IPS-11a (cell line): ENCODE results near the gene NPR2.
A peak's percentile ranks its signal among the peaks of the same experiment; 100 is the strongest.

Experiments used
- H3K4me3 ChIP-seq: one replicate; pipeline ENCODE4 v1.5.1; 2013; ENCODE audit warnings: low read depth, low read length, control low read depth

NPR2 gene

GRCh38 chr9:35763181-35763580, 28.2 kb upstream of the NPR2 start:
- no peak overlapping the region for H3K4me3 ChIP-seq

GRCh38 chr9:35763803-35764202, 27.6 kb upstream of the NPR2 start:
- H3K4me3 ChIP-seq, result no peak overlapping the region

- H3K4me3 ChIP-seq, result no peak overlapping the region
These were observed 24.4 kb upstream of the NPR2 start for GRCh38 chr9:35766997-35767396.

- H3K4me3 ChIP-seq, result no peak overlapping the region
These were observed 23.9 kb upstream of the NPR2 start for GRCh38 chr9:35767458-35767857.

- H3K4me3 ChIP-seq, result no peak overlapping the region
These were observed 21.6 kb upstream of the NPR2 start for GRCh38 chr9:35769763-35770162.

GRCh38 chr9:35771075-35771433, 20.3 kb upstream of the NPR2 start:
- H3K4me3 ChIP-seq, result no peak overlapping the region

GRCh38 chr9:35771534-35771933, 19.9 kb upstream of the NPR2 start:
- H3K4me3 ChIP-seq, result no peak overlapping the region

- H3K4me3 ChIP-seq, result no peak overlapping the region
These were observed 19.4 kb upstream of the NPR2 start for GRCh38 chr9:35771943-35772342.

- H3K4me3 ChIP-seq, result no peak overlapping the region
These were observed 16.3 kb upstream of the NPR2 start for GRCh38 chr9:35774907-35775635.

GRCh38 chr9:35776018-35776417, 15.4 kb upstream of the NPR2 start:
- no peak overlapping the region for H3K4me3 ChIP-seq

- no peak overlapping the region for H3K4me3 ChIP-seq
These were observed 12.9 kb upstream of the NPR2 start for GRCh38 chr9:35778496-35778895.

- no peak overlapping the region for H3K4me3 ChIP-seq
These were observed 10.3 kb upstream of the NPR2 start for GRCh38 chr9:35781066-35781465.

- H3K4me3 ChIP-seq, result no peak overlapping the region
These were observed 8.0 kb upstream of the NPR2 start for GRCh38 chr9:35783418-35783817.

GRCh38 chr9:35789541-35789940, 1.9 kb upstream of the NPR2 start:
- no peak overlapping the region for H3K4me3 ChIP-seq

- H3K4me3 ChIP-seq, result no peak overlapping the region
These were observed 1.4 kb upstream of the NPR2 start for GRCh38 chr9:35790025-35790384.

GRCh38 chr9:35790385-35791296, 750 bp upstream of the NPR2 start:
- H3K4me3 ChIP-seq, result peak overlapping the region; percentile 24

GRCh38 chr9:35792024-35792813, 828 bp downstream of the NPR2 start:
- H3K4me3 ChIP-seq, result no peak overlapping the region

- H3K4me3 ChIP-seq, result no peak overlapping the region
These were observed 1.4 kb downstream of the NPR2 start for GRCh38 chr9:35792826-35793225.

- no peak overlapping the region for H3K4me3 ChIP-seq
These were observed 2.1 kb downstream of the NPR2 start for GRCh38 chr9:35793461-35793860.

GRCh38 chr9:35795695-35796094, 4.3 kb downstream of the NPR2 start:
- no peak overlapping the region for H3K4me3 ChIP-seq

GRCh38 chr9:35797311-35798109, 6.1 kb downstream of the NPR2 start:
- H3K4me3 ChIP-seq, result no peak overlapping the region
